GM23338 (cell line): Measurements from ENCODE around the gene FSIP1. TPM values are rescaled to one million over a fixed set of nuclear protein-coding genes. Genes with fewer than 3 reads are reported as not detected.

ENCODE experiments used
- ATAC-seq: fragments of 200-7000 bp; cut with Tn5 transposase; 3 replicates; pipeline ENCODE4 v1.9.1; 2020
- DNase-seq: peaks from one replicate; pipeline ENCODE4 v3.0.0-alpha.2; 2015; ENCODE audit warnings: low spot score
- H2AFZ ChIP-seq: fragments of 200-600 bp; sonication (generic); 2 replicates; pipeline ENCODE4 v1.8.0; 2016; ENCODE audit warnings: antibody characterized with exemption, mild to moderate bottlenecking, moderate library complexity
- H3F3A ChIP-seq: fragments of 200-600 bp; sonication (generic); replicated peaks from 2 replicates; pipeline ENCODE4 v1.8.0; 2017; ENCODE audit warnings: antibody characterized with exemption, mixed run types, low read depth
- H3K27ac ChIP-seq: fragments of 200-600 bp; sonication (generic); 2 replicates; pipeline ENCODE4 v1.6.1; 2016; ENCODE audit warnings: low read depth
- H3K27me3 ChIP-seq: fragments of 200-600 bp; sonication (generic); 2 replicates; pipeline ENCODE4 v1.8.0; 2016; ENCODE audit warnings: mild to moderate bottlenecking, mixed run types, moderate library complexity; ENCODE audit not compliant: insufficient read depth
- H3K36me3 ChIP-seq: fragments of 200-600 bp; sonication (generic); 2 replicates; pipeline ENCODE4 v1.8.0; 2016; ENCODE audit warnings: mild to moderate bottlenecking; ENCODE audit not compliant: insufficient read depth
- H3K4me1 ChIP-seq: fragments of 200-600 bp; sonication (generic); 2 replicates; pipeline ENCODE4 v1.8.0; 2016; ENCODE audit warnings: mild to moderate bottlenecking, moderate library complexity; ENCODE audit not compliant: insufficient read depth
- H3K4me2 ChIP-seq: fragments of 200-600 bp; sonication (generic); 2 replicates; pipeline ENCODE4 v1.7.1; 2017; ENCODE audit warnings: mixed run types
- H3K4me3 ChIP-seq: fragments of 200-600 bp; sonication (generic); 2 replicates; pipeline ENCODE4 v1.6.1; 2016; ENCODE audit warnings: mixed run types
- H3K79me2 ChIP-seq: fragments of 200-600 bp; sonication (generic); replicated peaks from 2 replicates; pipeline ENCODE4 v1.8.0; 2017; ENCODE audit warnings: mild to moderate bottlenecking; ENCODE audit not compliant: insufficient read depth
- H3K9me2 ChIP-seq: fragments of 200-600 bp; sonication (generic); 2 replicates; pipeline ENCODE4 v1.8.0; 2017; ENCODE audit not compliant: insufficient read depth
- H4K20me1 ChIP-seq: fragments of 200-600 bp; sonication (generic); replicated peaks from 2 replicates; pipeline ENCODE4 v1.8.0; 2017; ENCODE audit warnings: mild to moderate bottlenecking; ENCODE audit not compliant: insufficient read depth
- H3K27ac Mint-ChIP-seq: 2 replicates; pipeline ENCODE4 v1.8.0; 2020; ENCODE audit warnings: inconsistent platforms, mild to moderate bottlenecking, moderate library complexity, mixed read lengths
- H3K27me3 Mint-ChIP-seq: 3 replicates; pipeline ENCODE4 v1.8.0; 2022; ENCODE audit warnings: low read depth, mild to moderate bottlenecking, moderate library complexity, mixed read lengths, inconsistent platforms; ENCODE audit not compliant: insufficient read depth, poor library complexity
- H3K36me3 Mint-ChIP-seq: 3 replicates; pipeline ENCODE4 v1.8.0; 2021; ENCODE audit warnings: low read depth, mild to moderate bottlenecking, inconsistent platforms, moderate library complexity, mixed read lengths
- H3K4me1 Mint-ChIP-seq: 3 replicates; pipeline ENCODE4 v1.8.0; 2020; ENCODE audit warnings: mild to moderate bottlenecking, inconsistent platforms, mixed read lengths
- H3K4me3 Mint-ChIP-seq: 3 replicates; pipeline ENCODE4 v1.8.0; 2021; ENCODE audit warnings: moderate library complexity, mild to moderate bottlenecking, inconsistent platforms, mixed read lengths
- H3K9me3 Mint-ChIP-seq: 3 replicates; pipeline ENCODE4 v1.8.0; 2020; ENCODE audit warnings: moderate library complexity, mild to moderate bottlenecking, inconsistent platforms, mixed read lengths
- CREB1 ChIP-seq: fragments of 250-450 bp; sonication (Bioruptor Pico); IDR thresholded peaks from 2 replicates; pipeline ENCODE4 v1.5.0; 2020; ENCODE audit warnings: low read depth, mild to moderate bottlenecking, moderate library complexity
- CTCF ChIP-seq, 2 experiments: fragments of 200-600 bp in 1 of 2; sonication (generic) in 1 of 2; conservative IDR thresholded peaks; 2 replicates each; pipeline versions ENCODE4 v1.5.1 to v1.6.1; 2016 to 2017; ENCODE audit warnings: antibody characterized with exemption in 2 of 2, low read depth in 2 of 2, mild to moderate bottlenecking in 2 of 2, moderate library complexity in 1 of 2
- EZH2 ChIP-seq: fragments of 200-600 bp; sonication (generic); IDR thresholded peaks from one replicate; pipeline ENCODE4 v1.8.0; 2017; ENCODE audit warnings: antibody characterized with exemption, mild to moderate bottlenecking, low read depth; ENCODE audit not compliant: unreplicated experiment
- EZH2phosphoT487 ChIP-seq: fragments of 200-600 bp; sonication (generic); IDR thresholded peaks from one replicate; pipeline ENCODE4 v1.8.1; 2018; ENCODE audit warnings: antibody characterized with exemption; ENCODE audit not compliant: unreplicated experiment
- NANOG ChIP-seq: IDR thresholded peaks from 2 replicates; pipeline ENCODE4 v1.6.1; 2016; ENCODE audit warnings: antibody characterized with exemption, borderline replicate concordance
- STAT1 ChIP-seq: IDR thresholded peaks from one replicate; pipeline ENCODE4 v1.6.1; 2016; ENCODE audit warnings: antibody characterized with exemption; ENCODE audit not compliant: unreplicated experiment
- ZNF331 ChIP-seq: fragments of 250-450 bp; sonication (Bioruptor Pico); IDR thresholded peaks from 2 replicates; pipeline ENCODE4 v1.5.0; 2020; ENCODE audit warnings: low read depth, mild to moderate bottlenecking, moderate library complexity
- polyA plus RNA-seq: library from polyadenylated mRNA; unstranded; fragments of >200 nt; fragmentation: Nextera tagmentation; extraction: Ambion mirVana; gene quantifications from 2 replicates; pipeline ENCODE4 v1.2.1, GENCODE V29; 2016
- total RNA-seq: library from RNA; depleted of rRNA; stranded (reverse); fragments of >200 nt; shearing (Covaris generic); gene quantifications from 2 replicates; pipeline ENCODE4 v1.2.3, GENCODE V29; 2014
- TF ChIP-seq, protein P1 (sequence below): fragments of 250-450 bp; sonication (Bioruptor Pico); IDR thresholded peaks from 2 replicates; pipeline ENCODE4 v1.5.0; 2020; ENCODE audit warnings: mild to moderate bottlenecking, moderate library complexity

Gene FSIP1
- total and polyA plus RNA-seq, 2 experiments from 2014 or later, result 0.92 to 2.1 TPM

DNA sequence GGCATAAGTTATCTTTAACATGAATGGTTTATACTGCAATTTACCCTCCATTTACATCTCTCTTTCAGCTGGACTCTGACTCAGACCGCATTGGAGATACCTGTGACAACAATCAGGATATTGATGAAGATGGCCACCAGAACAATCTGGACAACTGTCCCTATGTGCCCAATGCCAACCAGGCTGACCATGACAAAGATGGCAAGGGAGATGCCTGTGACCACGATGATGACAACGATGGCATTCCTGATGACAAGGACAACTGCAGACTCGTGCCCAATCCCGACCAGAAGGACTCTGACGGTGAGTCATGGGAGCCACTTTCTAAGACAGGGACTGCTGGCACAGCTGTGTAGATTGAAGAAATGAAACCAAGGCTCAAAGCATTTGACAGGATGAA is 190.1 kb downstream of the FSIP1 start (continued):
- TF ChIP-seq, protein P1, sequence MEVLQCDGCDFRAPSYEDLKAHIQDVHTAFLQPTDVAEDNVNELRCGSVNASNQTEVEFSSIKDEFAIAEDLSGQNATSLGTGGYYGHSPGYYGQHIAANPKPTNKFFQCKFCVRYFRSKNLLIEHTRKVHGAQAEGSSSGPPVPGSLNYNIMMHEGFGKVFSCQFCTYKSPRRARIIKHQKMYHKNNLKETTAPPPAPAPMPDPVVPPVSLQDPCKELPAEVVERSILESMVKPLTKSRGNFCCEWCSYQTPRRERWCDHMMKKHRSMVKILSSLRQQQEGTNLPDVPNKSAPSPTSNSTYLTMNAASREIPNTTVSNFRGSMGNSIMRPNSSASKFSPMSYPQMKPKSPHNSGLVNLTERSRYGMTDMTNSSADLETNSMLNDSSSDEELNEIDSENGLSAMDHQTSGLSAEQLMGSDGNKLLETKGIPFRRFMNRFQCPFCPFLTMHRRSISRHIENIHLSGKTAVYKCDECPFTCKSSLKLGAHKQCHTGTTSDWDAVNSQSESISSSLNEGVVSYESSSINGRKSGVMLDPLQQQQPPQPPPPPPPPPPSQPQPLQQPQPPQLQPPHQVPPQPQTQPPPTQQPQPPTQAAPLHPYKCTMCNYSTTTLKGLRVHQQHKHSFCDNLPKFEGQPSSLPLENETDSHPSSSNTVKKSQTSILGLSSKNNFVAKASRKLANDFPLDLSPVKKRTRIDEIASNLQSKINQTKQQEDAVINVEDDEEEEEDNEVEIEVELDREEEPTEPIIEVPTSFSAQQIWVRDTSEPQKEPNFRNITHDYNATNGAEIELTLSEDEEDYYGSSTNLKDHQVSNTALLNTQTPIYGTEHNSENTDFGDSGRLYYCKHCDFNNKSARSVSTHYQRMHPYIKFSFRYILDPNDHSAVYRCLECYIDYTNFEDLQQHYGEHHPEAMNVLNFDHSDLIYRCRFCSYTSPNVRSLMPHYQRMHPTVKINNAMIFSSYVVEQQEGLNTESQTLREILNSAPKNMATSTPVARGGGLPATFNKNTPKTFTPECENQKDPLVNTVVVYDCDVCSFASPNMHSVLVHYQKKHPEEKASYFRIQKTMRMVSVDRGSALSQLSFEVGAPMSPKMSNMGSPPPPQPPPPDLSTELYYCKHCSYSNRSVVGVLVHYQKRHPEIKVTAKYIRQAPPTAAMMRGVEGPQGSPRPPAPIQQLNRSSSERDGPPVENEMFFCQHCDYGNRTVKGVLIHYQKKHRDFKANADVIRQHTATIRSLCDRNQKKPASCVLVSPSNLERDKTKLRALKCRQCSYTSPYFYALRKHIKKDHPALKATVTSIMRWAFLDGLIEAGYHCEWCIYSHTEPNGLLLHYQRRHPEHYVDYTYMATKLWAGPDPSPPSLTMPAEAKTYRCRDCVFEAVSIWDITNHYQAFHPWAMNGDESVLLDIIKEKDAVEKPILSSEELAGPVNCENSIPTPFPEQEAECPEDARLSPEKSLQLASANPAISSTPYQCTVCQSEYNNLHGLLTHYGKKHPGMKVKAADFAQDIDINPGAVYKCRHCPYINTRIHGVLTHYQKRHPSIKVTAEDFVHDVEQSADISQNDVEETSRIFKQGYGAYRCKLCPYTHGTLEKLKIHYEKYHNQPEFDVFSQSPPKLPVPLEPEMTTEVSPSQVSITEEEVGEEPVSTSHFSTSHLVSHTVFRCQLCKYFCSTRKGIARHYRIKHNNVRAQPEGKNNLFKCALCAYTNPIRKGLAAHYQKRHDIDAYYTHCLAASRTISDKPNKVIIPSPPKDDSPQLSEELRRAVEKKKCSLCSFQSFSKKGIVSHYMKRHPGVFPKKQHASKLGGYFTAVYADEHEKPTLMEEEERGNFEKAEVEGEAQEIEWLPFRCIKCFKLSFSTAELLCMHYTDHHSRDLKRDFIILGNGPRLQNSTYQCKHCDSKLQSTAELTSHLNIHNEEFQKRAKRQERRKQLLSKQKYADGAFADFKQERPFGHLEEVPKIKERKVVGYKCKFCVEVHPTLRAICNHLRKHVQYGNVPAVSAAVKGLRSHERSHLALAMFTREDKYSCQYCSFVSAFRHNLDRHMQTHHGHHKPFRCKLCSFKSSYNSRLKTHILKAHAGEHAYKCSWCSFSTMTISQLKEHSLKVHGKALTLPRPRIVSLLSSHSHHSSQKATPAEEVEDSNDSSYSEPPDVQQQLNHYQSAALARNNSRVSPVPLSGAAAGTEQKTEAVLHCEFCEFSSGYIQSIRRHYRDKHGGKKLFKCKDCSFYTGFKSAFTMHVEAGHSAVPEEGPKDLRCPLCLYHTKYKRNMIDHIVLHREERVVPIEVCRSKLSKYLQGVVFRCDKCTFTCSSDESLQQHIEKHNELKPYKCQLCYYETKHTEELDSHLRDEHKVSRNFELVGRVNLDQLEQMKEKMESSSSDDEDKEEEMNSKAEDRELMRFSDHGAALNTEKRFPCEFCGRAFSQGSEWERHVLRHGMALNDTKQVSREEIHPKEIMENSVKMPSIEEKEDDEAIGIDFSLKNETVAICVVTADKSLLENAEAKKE (CRISPR knock-in tag), result no peak
- TF ChIP-seq NANOG, result no peak
- TF ChIP-seq EZH2phosphoT487, result no peak

- H3K36me3 Mint-ChIP-seq, result peaks cover 93% of the 10 kb centered on the region
- Histone ChIP-seq H3K79me2 (no peaks in the 10 kb centered on the region), H3K36me3 (peaks cover 97% of the 10 kb centered on the region)
- TF ChIP-seq EZH2 (no peak), CREB1 (no peak), STAT1 (no peak), ZNF331 (CRISPR knock-in tag) (no peak), EZH2phosphoT487 (no peak), CTCF (conservative IDR thresholded peaks at IDR 0.05; ENCODE audit: low read depth in 2 of 2) (no peak)
- TF ChIP-seq, protein P1 (CRISPR knock-in tag), result no peak
Observed at GRCh38 chr15:39591896-39592315, 190.7 kb downstream of the FSIP1 start.

More at GRCh38 chr15:39591896-39592315, 190.7 kb downstream of the FSIP1 start:
- H3K4me3 Mint-ChIP-seq, result no peak overlapping the region
- DNase-seq (no peak), ATAC-seq (no peak)
- Histone ChIP-seq H4K20me1 (peaks cover 8% of the 10 kb centered on the region; the same call in 1 of the 2 replicates), H3K4me1 (no peaks in the 10 kb centered on the region), H3K4me2 (no peak overlapping the region), H3K27ac (no peak overlapping the region), H3F3A (no peaks in the 10 kb centered on the region), H3K27me3 (no peaks in the 10 kb centered on the region), H3K4me3 (no peak overlapping the region), H3K9me2 (no peaks in the 10 kb centered on the region), H2AFZ (no peak overlapping the region)
- no peaks in the 10 kb centered on the region for H3K9me3 Mint-ChIP-seq
- no peak overlapping the region for H3K27ac Mint-ChIP-seq
- H3K4me1 Mint-ChIP-seq, result peaks cover 11% of the 10 kb centered on the region; the same call in 2 of the 3 replicates
- peaks cover 1% of the 10 kb centered on the region for H3K27me3 Mint-ChIP-seq
